ENCODE data around the gene EDDM3A. TPM values are rescaled to one million over a fixed set of nuclear protein-coding genes. Genes with fewer than 3 reads are reported as not detected.
A peak's percentile ranks its signal among the peaks of the same experiment; 100 is the strongest.

The EDDM3A gene
- total and polyA plus RNA-seq, 4 donors = not detected

DNA sequence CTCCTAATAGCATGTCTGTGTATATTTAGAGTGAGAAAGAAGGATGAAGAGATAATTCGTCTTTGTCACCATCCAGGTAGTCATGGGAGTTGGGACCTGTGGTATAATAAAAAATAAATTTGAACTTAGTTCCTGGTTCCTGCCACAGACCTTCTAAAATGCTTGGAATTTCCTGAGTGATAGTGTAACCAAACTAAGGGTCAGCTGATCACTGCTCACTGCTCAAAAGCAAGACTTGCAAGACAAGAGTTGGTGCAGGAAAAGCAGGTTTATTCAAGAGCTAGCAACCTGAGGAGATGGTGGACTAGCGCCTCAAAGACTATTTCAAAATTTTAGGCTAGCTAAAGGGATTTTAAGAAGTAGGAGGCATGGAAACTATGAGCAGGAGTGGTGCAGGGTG lies 38.1 kb upstream of the EDDM3A start:
- no peak overlapping the region for H3K27ac ChIP-seq (ENCODE audit: low read depth in 1 of 2, low read length in 2 of 2)
- H3K4me1 ChIP-seq (ENCODE audit: control insufficient read depth in 1 of 2, insufficient read depth in 2 of 2, low read length in 2 of 2) = peaks cover 2 to 4% of the 10 kb centered on the region in 2 donors
- DNase-seq (no peak), ATAC-seq (ENCODE audit: low FRiP score) (no peak)
- no peaks in the 10 kb centered on the region for H3K9me3 ChIP-seq (ENCODE audit: control insufficient read depth, low read length)
- H3K27me3 ChIP-seq (ENCODE audit: control insufficient read depth in 1 of 2, insufficient read depth in 2 of 2, low read length in 1 of 2) = no peaks in the 10 kb centered on the region
- intact Hi-C loops (cut with DNase I) = no loop called here
- WGBS, 2 donors = 24 to 33% methylated on average over 2 of the region's 2 CpGs
- no peak overlapping the region for H3K4me3 ChIP-seq (ENCODE audit: low read length in 2 of 2)
- H3K36me3 ChIP-seq (ENCODE audit: control insufficient read depth in 1 of 2, insufficient read depth in 2 of 2, low read length in 1 of 2) = no peaks in the 10 kb centered on the region

DNA sequence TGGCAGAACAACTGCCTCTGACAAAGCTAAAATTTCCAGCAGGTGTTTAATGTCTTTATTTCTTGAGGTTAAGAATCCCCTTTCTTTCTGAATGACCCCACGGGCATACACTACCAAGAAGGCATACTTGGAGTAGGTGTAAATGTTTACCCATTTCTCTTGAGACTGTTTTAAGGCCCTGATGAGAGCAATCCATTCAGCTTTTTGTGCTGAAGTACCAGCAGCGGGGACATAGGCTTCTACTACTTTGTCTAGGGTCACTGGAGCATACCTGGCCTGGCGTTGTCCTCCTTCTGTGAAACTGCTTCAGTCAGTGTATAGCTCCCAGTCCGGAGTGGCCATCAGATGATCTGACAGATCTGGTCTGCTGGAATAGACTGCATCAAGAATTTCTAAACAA lies 34.4 kb upstream of the EDDM3A start:
- H3K9me3 ChIP-seq (ENCODE audit: control insufficient read depth, low read length) = no peaks in the 10 kb centered on the region
- DNase-seq (no peak), ATAC-seq (ENCODE audit: low FRiP score) (no peak)
- H3K27me3 ChIP-seq (ENCODE audit: control insufficient read depth in 1 of 2, insufficient read depth in 2 of 2, low read length in 1 of 2) = no peaks in the 10 kb centered on the region
- WGBS, 2 donors = 68 to 69% methylated on average over 4 of the region's 4 CpGs
- no peak overlapping the region for H3K27ac ChIP-seq (ENCODE audit: low read depth in 1 of 2, low read length in 2 of 2)
- intact Hi-C loops (cut with DNase I) = no loop called here
- H3K36me3 ChIP-seq (ENCODE audit: control insufficient read depth in 1 of 2, insufficient read depth in 2 of 2, low read length in 1 of 2) = no peaks in the 10 kb centered on the region
- no peak overlapping the region for H3K4me3 ChIP-seq (ENCODE audit: low read length in 2 of 2)
- H3K4me1 ChIP-seq (ENCODE audit: control insufficient read depth in 1 of 2, insufficient read depth in 2 of 2, low read length in 2 of 2) = peaks cover 2 to 4% of the 10 kb centered on the region in 2 donors

DNA sequence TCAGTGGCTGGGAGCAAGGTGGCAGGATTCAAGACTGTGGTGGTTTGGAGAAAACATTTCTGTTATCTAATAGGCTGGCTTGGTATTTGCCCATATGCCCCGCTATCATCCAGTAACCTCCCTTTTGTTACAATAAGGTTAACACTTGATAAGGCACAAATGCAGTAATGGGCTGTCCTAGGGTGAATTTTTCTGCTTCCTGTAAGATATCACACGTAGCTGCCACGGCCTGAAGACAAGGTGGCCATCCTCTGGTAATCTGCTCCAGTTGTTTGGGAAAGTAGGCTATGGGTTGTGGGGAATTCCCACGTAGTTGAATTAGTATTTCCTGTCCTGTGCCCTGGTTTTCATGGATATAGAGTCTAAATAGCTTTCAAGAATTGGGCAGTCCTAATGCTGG lies 34.0 kb upstream of the EDDM3A start:
- Histone ChIP-seq H3K4me3 (ENCODE audit: low read length in 2 of 2) (no peak overlapping the region), H3K9me3 (ENCODE audit: control insufficient read depth, low read length) (no peaks in the 10 kb centered on the region), H3K36me3 (ENCODE audit: control insufficient read depth in 1 of 2, insufficient read depth in 2 of 2, low read length in 1 of 2) (no peaks in the 10 kb centered on the region), H3K4me1 (ENCODE audit: control insufficient read depth in 1 of 2, insufficient read depth in 2 of 2, low read length in 2 of 2) (peaks cover 2 to 4% of the 10 kb centered on the region in 2 donors), H3K27ac (ENCODE audit: low read depth in 1 of 2, low read length in 2 of 2) (no peak overlapping the region), H3K27me3 (ENCODE audit: control insufficient read depth in 1 of 2, insufficient read depth in 2 of 2, low read length in 1 of 2) (no peaks in the 10 kb centered on the region)
- 58 to 60% methylated on average over 4 of the region's 4 CpGs for WGBS, 2 donors
- DNase-seq = no peak
- ATAC-seq (ENCODE audit: low FRiP score) = no peak
- intact Hi-C loops (cut with DNase I) = no loop called here

DNA sequence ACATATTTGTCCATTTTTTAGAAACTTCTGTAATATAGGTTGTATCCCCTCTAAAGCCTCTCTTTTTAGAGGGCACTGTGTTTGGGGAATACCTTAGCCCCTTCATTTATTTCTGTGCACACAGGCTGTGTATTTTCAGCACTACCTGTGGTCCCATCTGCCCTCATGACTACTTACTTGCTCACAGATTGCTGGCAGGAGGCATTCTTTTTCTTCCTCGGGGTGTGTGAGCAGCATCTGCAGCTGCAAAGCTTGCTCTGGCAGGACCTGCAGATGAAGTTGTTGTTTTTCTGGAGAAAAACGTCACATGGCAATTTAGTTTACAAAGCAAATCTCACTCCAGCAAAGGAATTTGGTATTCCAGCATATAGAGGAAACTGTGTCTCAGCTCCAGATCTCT lies 32.8 kb upstream of the EDDM3A start:
- ATAC-seq (ENCODE audit: low FRiP score) (no peak), DNase-seq (no peak)
- Histone ChIP-seq H3K36me3 (ENCODE audit: control insufficient read depth in 1 of 2, insufficient read depth in 2 of 2, low read length in 1 of 2) (no peaks in the 10 kb centered on the region), H3K4me3 (ENCODE audit: low read length in 2 of 2) (no peak overlapping the region), H3K27me3 (ENCODE audit: control insufficient read depth in 1 of 2, insufficient read depth in 2 of 2, low read length in 1 of 2) (no peaks in the 10 kb centered on the region), H3K9me3 (ENCODE audit: control insufficient read depth, low read length) (no peaks in the 10 kb centered on the region), H3K27ac (ENCODE audit: low read depth in 1 of 2, low read length in 2 of 2) (no peak overlapping the region), H3K4me1 (ENCODE audit: control insufficient read depth in 1 of 2, insufficient read depth in 2 of 2, low read length in 2 of 2) (no peaks in the 10 kb centered on the region)
- 23 to 28% methylated on average over 2 of the region's 2 CpGs for WGBS, 2 donors
- intact Hi-C loops (cut with DNase I) = no loop called here

DNA sequence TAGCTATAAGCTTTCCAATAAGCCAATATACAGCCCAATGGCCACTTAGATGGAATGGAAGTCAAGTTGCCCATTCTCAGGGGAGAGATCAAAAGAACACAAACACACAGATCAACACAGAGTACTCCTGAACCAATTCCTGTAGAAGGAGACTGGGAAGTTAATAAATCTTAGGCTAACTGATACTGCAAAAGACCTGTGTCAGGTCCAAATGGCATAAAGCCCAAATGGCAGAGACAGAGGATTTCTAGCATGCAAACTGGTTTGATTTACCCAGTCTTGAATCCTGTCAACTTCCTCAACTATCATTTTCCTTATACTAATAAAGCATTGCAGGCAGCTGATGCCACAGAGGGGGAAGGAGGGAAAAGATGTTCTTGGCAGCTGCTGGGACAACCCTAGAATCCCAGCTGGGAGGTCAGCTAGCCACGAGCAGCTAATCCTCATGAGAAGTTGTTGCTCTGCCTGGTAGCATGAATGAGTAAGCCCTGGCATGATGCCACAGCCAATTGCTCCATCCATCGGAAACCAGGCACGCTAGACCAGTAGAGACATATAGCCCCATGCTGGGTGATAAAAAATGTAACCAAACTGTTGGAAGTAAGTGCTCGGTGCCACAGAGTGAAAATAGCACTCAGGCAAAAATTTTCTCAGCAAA lies 31.0 kb upstream of the EDDM3A start:
- DNase-seq (peak; percentile 85 to 93), ATAC-seq (ENCODE audit: low FRiP score) (peak; percentile 68)
- no peaks in the 10 kb centered on the region for H3K36me3 ChIP-seq (ENCODE audit: control insufficient read depth in 1 of 2, insufficient read depth in 2 of 2, low read length in 1 of 2)
- 17% methylated on average over 4 of the region's 4 CpGs for WGBS, 2 donors
- no peak overlapping the region for H3K27ac ChIP-seq (ENCODE audit: low read depth in 1 of 2, low read length in 2 of 2)
- no peaks in the 10 kb centered on the region for H3K4me1 ChIP-seq (ENCODE audit: control insufficient read depth in 1 of 2, insufficient read depth in 2 of 2, low read length in 2 of 2)
- H3K27me3 ChIP-seq (ENCODE audit: control insufficient read depth in 1 of 2, insufficient read depth in 2 of 2, low read length in 1 of 2) = no peaks in the 10 kb centered on the region
- H3K9me3 ChIP-seq (ENCODE audit: control insufficient read depth, low read length) = no peaks in the 10 kb centered on the region
- intact Hi-C loops (cut with DNase I) = no loop called here
- no peak overlapping the region for H3K4me3 ChIP-seq (ENCODE audit: low read length in 2 of 2)

DNA sequence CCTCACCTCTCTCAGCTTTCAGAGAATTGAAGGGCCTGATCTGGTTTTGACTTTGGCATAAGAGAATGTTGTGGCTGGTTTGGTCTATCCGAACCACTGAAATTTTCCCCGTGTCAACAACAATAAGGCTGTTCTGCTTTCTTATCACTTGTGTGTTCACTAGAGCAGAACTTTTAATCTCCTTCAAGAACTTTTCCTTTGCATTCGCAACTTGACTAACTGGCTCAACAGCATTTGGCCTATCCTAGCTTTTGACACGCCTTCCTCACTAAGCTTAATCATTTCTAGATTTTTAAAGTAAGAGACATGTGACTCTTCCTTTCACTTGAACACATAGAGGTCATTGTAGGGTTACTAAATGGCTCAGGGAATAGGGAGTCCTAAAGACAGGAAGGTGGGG lies 25.9 kb upstream of the EDDM3A start:
- no peaks in the 10 kb centered on the region for H3K27me3 ChIP-seq (ENCODE audit: control insufficient read depth in 1 of 2, insufficient read depth in 2 of 2, low read length in 1 of 2)
- H3K27ac ChIP-seq (ENCODE audit: low read depth in 1 of 2, low read length in 2 of 2) = no peak overlapping the region
- no peaks in the 10 kb centered on the region for H3K9me3 ChIP-seq (ENCODE audit: control insufficient read depth, low read length)
- intact Hi-C loops (cut with DNase I) = no loop called here
- ATAC-seq (ENCODE audit: low FRiP score) = no peak
- H3K36me3 ChIP-seq (ENCODE audit: control insufficient read depth in 1 of 2, insufficient read depth in 2 of 2, low read length in 1 of 2) = no peaks in the 10 kb centered on the region
- no peak overlapping the region for H3K4me3 ChIP-seq (ENCODE audit: low read length in 2 of 2)
- 80 to 84% methylated on average over 4 of the region's 4 CpGs for WGBS, 2 donors
- H3K4me1 ChIP-seq (ENCODE audit: control insufficient read depth in 1 of 2, insufficient read depth in 2 of 2, low read length in 2 of 2) = no peaks in the 10 kb centered on the region
- DNase-seq = no peak

DNA sequence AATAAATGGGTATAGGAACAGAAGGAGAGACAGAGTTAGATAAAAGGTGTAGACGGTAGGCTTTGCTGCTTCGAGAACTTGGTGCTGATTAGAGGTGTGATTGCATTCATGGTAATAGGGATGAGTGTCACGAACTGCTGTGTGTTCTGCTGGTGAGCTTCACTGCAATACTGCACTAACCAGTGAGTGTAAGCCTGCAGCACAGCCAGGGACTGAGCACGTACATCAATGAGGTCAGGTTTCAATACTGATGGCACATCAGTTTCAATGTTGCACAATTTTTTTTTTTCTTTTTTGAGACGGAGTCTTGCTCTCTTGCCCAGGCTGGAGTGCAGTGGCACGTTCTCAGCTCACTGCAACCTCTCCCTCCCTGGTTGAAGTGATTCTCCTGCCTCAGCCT lies 24.9 kb upstream of the EDDM3A start:
- Histone ChIP-seq H3K27ac (ENCODE audit: low read depth in 1 of 2, low read length in 2 of 2) (no peak overlapping the region), H3K4me3 (ENCODE audit: low read length in 2 of 2) (no peak overlapping the region), H3K4me1 (ENCODE audit: control insufficient read depth in 1 of 2, insufficient read depth in 2 of 2, low read length in 2 of 2) (no peaks in the 10 kb centered on the region), H3K27me3 (ENCODE audit: control insufficient read depth in 1 of 2, insufficient read depth in 2 of 2, low read length in 1 of 2) (no peaks in the 10 kb centered on the region), H3K9me3 (ENCODE audit: control insufficient read depth, low read length) (no peaks in the 10 kb centered on the region), H3K36me3 (ENCODE audit: control insufficient read depth in 1 of 2, insufficient read depth in 2 of 2, low read length in 1 of 2) (no peaks in the 10 kb centered on the region)
- intact Hi-C loops (cut with DNase I) = no loop called here
- no peak for ATAC-seq (ENCODE audit: low FRiP score)
- no peak for DNase-seq
- 71 to 73% methylated on average over 6 of the region's 6 CpGs for WGBS, 2 donors

DNA sequence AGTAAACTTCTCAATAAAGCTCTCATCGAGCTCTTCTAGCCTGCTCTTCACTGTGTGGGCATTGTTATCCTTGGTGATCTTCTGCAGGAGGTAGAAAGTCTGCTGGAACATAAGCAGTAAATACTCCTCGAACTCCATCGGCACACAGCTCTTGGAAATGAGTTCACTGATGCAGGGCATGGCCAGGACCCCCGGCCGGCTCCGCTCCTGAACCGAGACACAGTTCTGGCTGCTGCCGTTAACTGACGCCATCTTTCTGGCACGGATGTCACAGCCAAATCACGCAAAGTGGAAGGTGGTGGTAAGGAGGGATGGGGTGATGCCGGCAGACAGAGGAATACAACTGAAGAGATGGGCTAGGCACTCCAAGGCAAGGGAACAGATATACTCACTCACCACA lies 23.7 kb upstream of the EDDM3A start:
- DNase-seq = no peak

DNA sequence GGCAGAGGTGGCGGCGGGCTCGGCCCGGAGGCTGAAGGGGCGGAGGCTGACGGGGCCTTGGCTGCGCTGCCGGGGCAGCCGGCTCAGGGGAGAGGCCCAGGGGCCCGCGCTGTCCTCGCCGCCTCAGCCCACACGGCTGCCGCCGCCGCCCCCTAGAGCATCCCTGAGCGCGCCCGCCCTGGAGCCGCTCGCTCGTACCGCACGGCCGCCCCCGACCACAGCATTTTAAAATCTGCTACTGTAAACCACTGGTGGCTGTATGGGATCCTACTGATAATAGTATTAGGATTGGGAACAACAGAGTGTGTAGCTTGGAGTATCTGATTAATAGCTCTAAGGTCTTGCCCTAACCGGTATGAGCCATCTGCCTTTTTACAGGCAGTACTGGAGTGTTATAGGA lies 22.2 kb upstream of the EDDM3A start:
- no peak overlapping the region for H3K4me3 ChIP-seq (ENCODE audit: low read length in 2 of 2)
- H3K9me3 ChIP-seq (ENCODE audit: control insufficient read depth, low read length) = no peaks in the 10 kb centered on the region
- ATAC-seq (ENCODE audit: low FRiP score) (no peak), DNase-seq (no peak)
- H3K4me1 ChIP-seq (ENCODE audit: control insufficient read depth in 1 of 2, insufficient read depth in 2 of 2, low read length in 2 of 2) = no peaks in the 10 kb centered on the region
- no peak overlapping the region for H3K27ac ChIP-seq (ENCODE audit: low read depth in 1 of 2, low read length in 2 of 2)
- intact Hi-C loops (cut with DNase I) = no loop called here
- no peaks in the 10 kb centered on the region for H3K27me3 ChIP-seq (ENCODE audit: control insufficient read depth in 1 of 2, insufficient read depth in 2 of 2, low read length in 1 of 2)
- no peaks in the 10 kb centered on the region for H3K36me3 ChIP-seq (ENCODE audit: control insufficient read depth in 1 of 2, insufficient read depth in 2 of 2, low read length in 1 of 2)
- WGBS, 2 donors = 13 to 17% methylated on average over 21 to 28 of the region's 28 CpGs

More for the DNA sequence above, 23.7 kb upstream of the EDDM3A start:
- no peaks in the 10 kb centered on the region for H3K4me1 ChIP-seq (ENCODE audit: control insufficient read depth in 1 of 2, insufficient read depth in 2 of 2, low read length in 2 of 2)
- no peaks in the 10 kb centered on the region for H3K36me3 ChIP-seq (ENCODE audit: control insufficient read depth in 1 of 2, insufficient read depth in 2 of 2, low read length in 1 of 2)
- ATAC-seq (ENCODE audit: low FRiP score) = no peak
- intact Hi-C loops (cut with DNase I) = no loop called here
- H3K4me3 ChIP-seq (ENCODE audit: low read length in 2 of 2) = no peak overlapping the region
- H3K27me3 ChIP-seq (ENCODE audit: control insufficient read depth in 1 of 2, insufficient read depth in 2 of 2, low read length in 1 of 2) = no peaks in the 10 kb centered on the region
- 92 to 94% methylated on average over 12 of the region's 12 CpGs for WGBS, 2 donors
- no peak overlapping the region for H3K27ac ChIP-seq (ENCODE audit: low read depth in 1 of 2, low read length in 2 of 2)
- H3K9me3 ChIP-seq (ENCODE audit: control insufficient read depth, low read length) = no peaks in the 10 kb centered on the region

All from aorta (tissue), 5 donors.